Choroid plexus epithelial cell (primary cell): Measurements from ENCODE around the gene EIF2AK3.
A peak's percentile ranks its signal among the peaks of the same experiment; 100 is the strongest.

Experiments
- DNase-seq: peaks from one replicate; pipeline ENCODE4 v3.0.0-alpha.2; 2010; ENCODE audit warnings: low read depth
- H3K4me3 ChIP-seq: 2 replicates; pipeline ENCODE4 v1.5.1; 2011; ENCODE audit warnings: low read depth, mild to moderate bottlenecking, control low read depth, low read length, moderate library complexity
- CTCF ChIP-seq: conservative IDR thresholded peaks from 2 replicates; pipeline ENCODE4 v1.5.1; 2011; ENCODE audit warnings: low read depth, mild to moderate bottlenecking, control low read depth, inconsistent platforms, low read length, moderate library complexity

EIF2AK3 gene

GRCh38 chr2:88614497-88615157 is 12.6 kb downstream of the EIF2AK3 start:
- DNase-seq = no peak
- no peak overlapping the region for H3K4me3 ChIP-seq
- TF ChIP-seq CTCF = no peak

GRCh38 chr2:88613921-88614320 is 13.3 kb downstream of the EIF2AK3 start:
- TF ChIP-seq CTCF = no peak
- no peak for DNase-seq
- H3K4me3 ChIP-seq = no peak overlapping the region

- TF ChIP-seq CTCF = no peak
- DNase-seq = no peak
- H3K4me3 ChIP-seq = no peak overlapping the region
Observed at GRCh38 chr2:88608184-88608583, 19.1 kb downstream of the EIF2AK3 start.

- no peak for DNase-seq
- no peak for TF ChIP-seq CTCF
- no peak overlapping the region for H3K4me3 ChIP-seq
Observed at GRCh38 chr2:88607416-88607815, 19.8 kb downstream of the EIF2AK3 start.

DNA sequence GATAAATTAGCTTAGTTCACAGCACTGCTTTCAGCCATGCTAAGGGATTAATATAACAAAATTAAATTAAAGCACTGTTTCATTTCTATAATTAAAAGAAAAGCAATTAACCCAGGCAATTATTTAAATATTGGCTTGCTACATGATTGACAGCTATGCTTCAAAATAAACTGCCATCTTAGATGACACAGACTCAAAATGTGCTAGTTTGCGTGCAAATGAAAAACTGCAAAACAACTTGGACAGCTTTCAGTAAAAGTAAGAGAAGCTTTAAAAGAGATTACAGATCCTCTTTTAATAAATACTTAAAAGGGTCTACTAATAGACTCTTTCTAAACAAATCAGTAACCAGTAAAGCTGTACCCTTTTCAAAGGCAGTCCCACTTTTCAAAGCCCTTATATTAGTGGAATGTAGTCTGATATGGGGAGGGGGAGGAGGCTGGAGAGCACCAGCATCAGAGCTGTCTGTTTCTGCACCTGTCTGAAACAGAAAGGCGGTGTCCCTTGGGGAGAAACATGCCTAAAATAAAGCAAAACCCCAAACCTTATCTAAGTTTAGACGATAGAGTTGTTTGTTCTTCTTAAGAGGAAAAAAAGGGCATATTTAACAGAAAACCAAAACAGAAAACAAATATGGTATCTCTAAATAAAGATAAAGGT is 20.8 kb downstream of the EIF2AK3 start:
- no peak for TF ChIP-seq CTCF
- no peak overlapping the region for H3K4me3 ChIP-seq
- no peak for DNase-seq

GRCh38 chr2:88603146-88603545 is 24.1 kb downstream of the EIF2AK3 start:
- no peak overlapping the region for H3K4me3 ChIP-seq
- peak; percentile 31 for DNase-seq
- no peak for TF ChIP-seq CTCF

DNA sequence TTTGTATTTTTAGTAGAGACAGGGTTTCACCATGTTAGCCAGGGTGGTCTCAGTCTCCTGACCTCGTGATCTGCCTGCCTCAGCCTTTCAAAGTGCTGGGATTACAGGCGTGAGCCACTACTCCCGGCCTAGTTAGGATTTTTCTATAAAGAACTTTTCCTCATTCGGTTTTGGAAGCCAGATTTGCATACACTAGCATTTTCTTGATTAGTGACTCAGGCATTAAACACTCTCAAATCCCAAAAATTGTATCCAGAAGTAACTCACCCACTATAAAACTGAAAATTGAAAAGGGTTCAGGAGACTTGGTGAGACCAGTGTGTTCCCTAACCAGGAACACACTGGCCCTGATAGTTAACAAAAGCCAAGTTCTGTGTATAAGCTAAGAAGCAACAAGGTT is 25.2 kb downstream of the EIF2AK3 start:
- no peak overlapping the region for H3K4me3 ChIP-seq
- TF ChIP-seq CTCF = no peak
- no peak for DNase-seq
